A549 (cell line): ENCODE measurements around the gene OAS3.

Experiments
- ESRRA ChIP-seq: fragments of 150-350 bp; IDR thresholded peaks from 2 replicates; pipeline ENCODE4 v1.6.1; 2014; ENCODE audit warnings: mild to moderate bottlenecking, low read length, borderline replicate concordance
- POLR2A ChIP-seq: IDR thresholded peaks from 2 replicates; pipeline ENCODE4 v1.6.1; 2012; ENCODE audit warnings: mild to moderate bottlenecking, low read length
- TF ChIP-seq, protein P1 (sequence below): IDR thresholded peaks from 2 replicates; pipeline ENCODE4 v1.6.1; 2012
- TF ChIP-seq, protein P2 (sequence below): fragments of 200-600 bp; sonication (generic); IDR thresholded peaks from 2 replicates; pipeline ENCODE4 v1.6.1; 2016; ENCODE audit warnings: antibody characterized with exemption, mild to moderate bottlenecking, moderate library complexity
- TF ChIP-seq, protein P3 (sequence below): fragments of >200 bp; sonication (Bioruptor Twin); formaldehyde crosslinking; IDR thresholded peaks from 3 replicates; pipeline ENCODE4 v1.5.1; 2016

DNA sequence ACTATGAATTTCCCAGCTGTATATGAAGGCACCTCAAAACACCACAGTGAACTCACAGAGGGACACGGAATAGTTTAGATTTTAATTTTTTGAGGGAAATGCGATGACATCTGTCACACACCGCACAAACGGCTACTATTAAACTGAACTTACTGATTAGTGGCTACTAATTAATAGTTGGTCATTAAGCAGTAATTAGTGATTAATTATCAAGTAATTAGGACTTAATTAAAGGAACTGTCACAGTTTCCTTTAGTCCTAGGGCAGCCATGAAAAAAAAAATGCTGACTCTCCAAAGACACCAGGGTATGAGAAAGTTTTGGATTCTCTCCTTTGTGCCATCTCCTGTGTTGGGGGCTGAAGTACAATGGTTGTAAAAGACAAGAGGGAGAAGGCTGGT, 28.6 kb upstream of the OAS3 start:
- TF ChIP-seq, protein P1, sequence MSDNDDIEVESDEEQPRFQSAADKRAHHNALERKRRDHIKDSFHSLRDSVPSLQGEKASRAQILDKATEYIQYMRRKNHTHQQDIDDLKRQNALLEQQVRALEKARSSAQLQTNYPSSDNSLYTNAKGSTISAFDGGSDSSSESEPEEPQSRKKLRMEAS = no peak
- TF ChIP-seq, protein P2, sequence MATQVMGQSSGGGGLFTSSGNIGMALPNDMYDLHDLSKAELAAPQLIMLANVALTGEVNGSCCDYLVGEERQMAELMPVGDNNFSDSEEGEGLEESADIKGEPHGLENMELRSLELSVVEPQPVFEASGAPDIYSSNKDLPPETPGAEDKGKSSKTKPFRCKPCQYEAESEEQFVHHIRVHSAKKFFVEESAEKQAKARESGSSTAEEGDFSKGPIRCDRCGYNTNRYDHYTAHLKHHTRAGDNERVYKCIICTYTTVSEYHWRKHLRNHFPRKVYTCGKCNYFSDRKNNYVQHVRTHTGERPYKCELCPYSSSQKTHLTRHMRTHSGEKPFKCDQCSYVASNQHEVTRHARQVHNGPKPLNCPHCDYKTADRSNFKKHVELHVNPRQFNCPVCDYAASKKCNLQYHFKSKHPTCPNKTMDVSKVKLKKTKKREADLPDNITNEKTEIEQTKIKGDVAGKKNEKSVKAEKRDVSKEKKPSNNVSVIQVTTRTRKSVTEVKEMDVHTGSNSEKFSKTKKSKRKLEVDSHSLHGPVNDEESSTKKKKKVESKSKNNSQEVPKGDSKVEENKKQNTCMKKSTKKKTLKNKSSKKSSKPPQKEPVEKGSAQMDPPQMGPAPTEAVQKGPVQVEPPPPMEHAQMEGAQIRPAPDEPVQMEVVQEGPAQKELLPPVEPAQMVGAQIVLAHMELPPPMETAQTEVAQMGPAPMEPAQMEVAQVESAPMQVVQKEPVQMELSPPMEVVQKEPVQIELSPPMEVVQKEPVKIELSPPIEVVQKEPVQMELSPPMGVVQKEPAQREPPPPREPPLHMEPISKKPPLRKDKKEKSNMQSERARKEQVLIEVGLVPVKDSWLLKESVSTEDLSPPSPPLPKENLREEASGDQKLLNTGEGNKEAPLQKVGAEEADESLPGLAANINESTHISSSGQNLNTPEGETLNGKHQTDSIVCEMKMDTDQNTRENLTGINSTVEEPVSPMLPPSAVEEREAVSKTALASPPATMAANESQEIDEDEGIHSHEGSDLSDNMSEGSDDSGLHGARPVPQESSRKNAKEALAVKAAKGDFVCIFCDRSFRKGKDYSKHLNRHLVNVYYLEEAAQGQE = no peak
- no peak for TF ChIP-seq ESRRA
- no peak for TF ChIP-seq POLR2A
- TF ChIP-seq, protein P3, sequence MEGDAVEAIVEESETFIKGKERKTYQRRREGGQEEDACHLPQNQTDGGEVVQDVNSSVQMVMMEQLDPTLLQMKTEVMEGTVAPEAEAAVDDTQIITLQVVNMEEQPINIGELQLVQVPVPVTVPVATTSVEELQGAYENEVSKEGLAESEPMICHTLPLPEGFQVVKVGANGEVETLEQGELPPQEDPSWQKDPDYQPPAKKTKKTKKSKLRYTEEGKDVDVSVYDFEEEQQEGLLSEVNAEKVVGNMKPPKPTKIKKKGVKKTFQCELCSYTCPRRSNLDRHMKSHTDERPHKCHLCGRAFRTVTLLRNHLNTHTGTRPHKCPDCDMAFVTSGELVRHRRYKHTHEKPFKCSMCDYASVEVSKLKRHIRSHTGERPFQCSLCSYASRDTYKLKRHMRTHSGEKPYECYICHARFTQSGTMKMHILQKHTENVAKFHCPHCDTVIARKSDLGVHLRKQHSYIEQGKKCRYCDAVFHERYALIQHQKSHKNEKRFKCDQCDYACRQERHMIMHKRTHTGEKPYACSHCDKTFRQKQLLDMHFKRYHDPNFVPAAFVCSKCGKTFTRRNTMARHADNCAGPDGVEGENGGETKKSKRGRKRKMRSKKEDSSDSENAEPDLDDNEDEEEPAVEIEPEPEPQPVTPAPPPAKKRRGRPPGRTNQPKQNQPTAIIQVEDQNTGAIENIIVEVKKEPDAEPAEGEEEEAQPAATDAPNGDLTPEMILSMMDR = no peak
